HCT116 (cell line): ENCODE data around the gene CEP170B. TPM values are rescaled to one million over a fixed set of nuclear protein-coding genes. Genes with fewer than 3 reads are reported as not detected.

Experiments used
- ATAC-seq: fragments of 200-7000 bp; cut with Tn5 transposase; 2 replicates; pipeline ENCODE4 v1.9.1; 2020; ENCODE audit warnings: mild to moderate bottlenecking, moderate library complexity
- BruUV-seq: library from RNA; stranded (reverse); fragments of 400-500 nt; replicated peaks from 2 replicates; lab custom pipeline; 2021; lab: Mats Ljungman, UMichigan
- CTCF ChIA-PET: fragments of 300-600 bp; sonication (Branson Sonifier 250); formaldehyde crosslinking; loops from one replicate; lab custom pipeline; 2021; ENCODE audit warnings: antibody characterized with exemption; lab: Charles Lee
- POLR2A ChIA-PET: fragments of 300-600, 350-600 bp; sonication (Branson Sonifier 250); formaldehyde crosslinking; loops from one replicate; lab custom pipeline; 2021; ENCODE audit warnings: antibody characterized with exemption; lab: Charles Lee
- RAD21 ChIA-PET, 2 experiments: fragments of 300-600 bp; sonication (Branson Sonifier 250); formaldehyde crosslinking; loops; one replicate each; lab custom pipeline; 2023; ENCODE audit warnings: low total read pairs in 2 of 2; ENCODE audit not compliant: uncharacterized antibody in 2 of 2, unreplicated experiment in 2 of 2, low non-redundant PET in 1 of 2; lab: Charles Lee
- DNase-seq: peaks from one replicate; pipeline ENCODE4 v3.0.0-alpha.2; 2010; ENCODE audit warnings: low read depth, low spot score
- H2AFZ ChIP-seq: fragments of 200-600 bp; shearing (Covaris generic), sonication (generic); 2 replicates; pipeline ENCODE4 v1.6.1; 2017; ENCODE audit warnings: low read depth, mixed run types, mixed read lengths, antibody characterized with exemption, low read length; ENCODE audit not compliant: poor library complexity, severe bottlenecking
- H3K27ac ChIP-seq: 2 replicates; pipeline ENCODE4 v1.5.1; 2012; ENCODE audit warnings: low read depth, low read length
- H3K27me3 ChIP-seq: fragments of 200-600 bp; sonication (generic); 2 replicates; pipeline ENCODE4 v1.6.1; 2016; ENCODE audit warnings: mixed run types, low read length, mixed read lengths; ENCODE audit not compliant: insufficient read depth
- H3K36me3 ChIP-seq, 2 experiments: fragments of 200-500 bp in 1 of 2; fragments of 200-600 bp in 1 of 2; sonication (Bioruptor generic) in 1 of 2; sonication (generic) in 1 of 2; 2 replicates each; pipeline versions ENCODE4 v1.5.1 to v1.6.1; 2014 to 2016; ENCODE audit warnings: low read length in 2 of 2, inconsistent platforms in 1 of 2, mixed read lengths in 1 of 2, mixed run types in 1 of 2; ENCODE audit not compliant: insufficient read depth in 2 of 2, control insufficient read depth in 1 of 2
- H3K4me1 ChIP-seq, 2 experiments: fragments of 200-600 bp in 1 of 2; sonication (generic) in 1 of 2; 2 replicates each; pipeline versions ENCODE4 v1.5.1 to v1.6.1; 2012 to 2017; ENCODE audit warnings: low read length in 2 of 2, inconsistent platforms in 1 of 2, mild to moderate bottlenecking in 1 of 2, mixed read lengths in 1 of 2, mixed run types in 1 of 2, moderate library complexity in 1 of 2; ENCODE audit not compliant: insufficient read depth in 2 of 2, control insufficient read depth in 1 of 2
- H3K4me2 ChIP-seq: fragments of 200-600 bp; sonication (generic); 2 replicates; pipeline ENCODE4 v1.6.1; 2017; ENCODE audit warnings: mixed run types, low read length, mixed read lengths
- H3K4me3 ChIP-seq, 2 experiments: fragments of 200-600 bp in 1 of 2; sonication (generic) in 1 of 2; replicated peaks in 1 of 2; 2 replicates each; pipeline ENCODE4 v1.5.1; 2011 to 2016; ENCODE audit warnings: low read length in 2 of 2, control low read depth in 1 of 2, low read depth in 1 of 2, mild to moderate bottlenecking in 1 of 2, mixed read lengths in 1 of 2, mixed run types in 1 of 2
- H3K79me2 ChIP-seq: fragments of 200-600 bp; sonication (generic); 2 replicates; pipeline ENCODE4 v1.6.1; 2017; ENCODE audit warnings: mild to moderate bottlenecking, mixed run types, low read length, moderate library complexity, mixed read lengths; ENCODE audit not compliant: insufficient read depth
- H3K9ac ChIP-seq: fragments of 200-600 bp; sonication (generic); 2 replicates; pipeline ENCODE4 v1.6.1; 2016; ENCODE audit warnings: low read length, mixed read lengths
- H3K9me2 ChIP-seq: fragments of 200-600 bp; sonication (generic), shearing (Covaris generic); 2 replicates; pipeline ENCODE4 v1.6.1; 2017; ENCODE audit warnings: mixed run types, mild to moderate bottlenecking, moderate library complexity; ENCODE audit not compliant: insufficient read depth
- H3K9me3 ChIP-seq, 2 experiments: fragments of 200-500 bp in 1 of 2; fragments of 200-600 bp in 1 of 2; sonication (Bioruptor generic) in 1 of 2; sonication (generic) in 1 of 2; 2 replicates each; pipeline ENCODE4 v1.6.1; 2014 to 2017; ENCODE audit warnings: low read length in 2 of 2, mixed read lengths in 2 of 2, inconsistent platforms in 1 of 2, low read depth in 1 of 2, mild to moderate bottlenecking in 1 of 2, mixed run types in 1 of 2, moderate library complexity in 1 of 2; ENCODE audit not compliant: control insufficient read depth in 1 of 2, insufficient read depth in 1 of 2
- H4K20me1 ChIP-seq: fragments of 200-600 bp; sonication (generic), shearing (Covaris generic); 2 replicates; pipeline ENCODE4 v1.6.1; 2017; ENCODE audit warnings: mixed run types, mild to moderate bottlenecking, moderate library complexity; ENCODE audit not compliant: insufficient read depth
- CBX3 ChIP-seq: IDR thresholded peaks from 2 replicates; pipeline ENCODE4 v1.6.1; 2012; ENCODE audit warnings: low read depth
- CEBPB ChIP-seq: IDR thresholded peaks from 2 replicates; pipeline ENCODE4 v1.6.1; 2012; ENCODE audit warnings: low read depth
- EGR1 ChIP-seq: IDR thresholded peaks from 2 replicates; pipeline ENCODE4 v1.6.1; 2012; ENCODE audit warnings: low read depth
- ELF1 ChIP-seq: IDR thresholded peaks from 2 replicates; pipeline ENCODE4 v1.6.1; 2012; ENCODE audit warnings: low read depth, borderline replicate concordance
- EZH2 ChIP-seq: fragments of 200-600 bp; sonication (generic); IDR thresholded peaks from 2 replicates; pipeline ENCODE4 v1.6.1; 2017; ENCODE audit warnings: antibody characterized with exemption, mixed run types
- FOSL1 ChIP-seq: IDR thresholded peaks from 2 replicates; pipeline ENCODE4 v1.6.1; 2012; ENCODE audit warnings: low read depth
- JUND ChIP-seq: IDR thresholded peaks from 2 replicates; pipeline ENCODE4 v1.6.1; 2012
- MAX ChIP-seq: IDR thresholded peaks from 2 replicates; pipeline ENCODE4 v1.6.1; 2012
- POLR2AphosphoS5 ChIP-seq: IDR thresholded peaks from 2 replicates; pipeline ENCODE4 v1.6.1; 2011; ENCODE audit warnings: mild to moderate bottlenecking, low read depth, low read length, moderate library complexity
- RAD21 ChIP-seq: IDR thresholded peaks from 2 replicates; pipeline ENCODE4 v1.6.1; 2012; ENCODE audit warnings: low read depth, mild to moderate bottlenecking
- SIN3A ChIP-seq: IDR thresholded peaks from 2 replicates; pipeline ENCODE4 v1.6.1; 2012; ENCODE audit warnings: low read depth
- SP1 ChIP-seq: IDR thresholded peaks from 2 replicates; pipeline ENCODE4 v1.6.1; 2012; ENCODE audit warnings: low read depth
- SRF ChIP-seq: IDR thresholded peaks from 2 replicates; pipeline ENCODE4 v1.6.1; 2012; ENCODE audit warnings: low read depth
- TCF7L2 ChIP-seq: IDR thresholded peaks from 2 replicates; pipeline ENCODE4 v1.7.0; 2011; ENCODE audit warnings: borderline replicate concordance, inconsistent platforms; ENCODE audit not compliant: insufficient read depth, insufficient read length; ENCODE audit errors: extremely low read depth
- ZBTB33 ChIP-seq: IDR thresholded peaks from 2 replicates; pipeline ENCODE4 v1.6.1; 2011; ENCODE audit warnings: mild to moderate bottlenecking, low read length, moderate library complexity; ENCODE audit not compliant: insufficient replicate concordance; ENCODE audit errors: extremely low read depth
- ZNF274 ChIP-seq: fragments of 200-500 bp; sonication (Bioruptor generic); IDR thresholded peaks from 2 replicates; pipeline ENCODE4 v1.6.1; 2014; ENCODE audit warnings: mild to moderate bottlenecking, low read depth, low read length, inconsistent platforms
- intact Hi-C: fragments of 100-400 bp; cut with micrococcal nuclease; formaldehyde crosslinking; loops from 2 replicates; pipeline ENCODE4 v1.10.0; 2022
- total RNA-seq: library from RNA; stranded (reverse); gene quantifications from one replicate; pipeline ENCODE4 v1.2.1, GENCODE V29; 2021; ENCODE audit not compliant: unreplicated experiment
- TF ChIP-seq, protein P1 (sequence below): IDR thresholded peaks from 2 replicates; pipeline ENCODE4 v1.6.1; 2012
- TF ChIP-seq, protein P2 (sequence below), 3 experiments: fragments of 200-600 bp in 1 of 3; sonication (generic) in 1 of 3; IDR thresholded peaks in 2 of 3; conservative IDR thresholded peaks in 1 of 3; 2 replicates each; pipeline ENCODE4 v1.5.1; 2012 to 2017; ENCODE audit warnings: low read depth in 2 of 3, low read length in 2 of 3, antibody characterized with exemption in 1 of 3, borderline replicate concordance in 1 of 3, control low read depth in 1 of 3, mild to moderate bottlenecking in 1 of 3, mixed read lengths in 1 of 3, mixed run types in 1 of 3, moderate library complexity in 1 of 3; ENCODE audit not compliant: insufficient read depth in 1 of 3
- TF ChIP-seq, protein P3 (sequence below): IDR thresholded peaks from 2 replicates; pipeline ENCODE4 v1.6.1; 2012; ENCODE audit warnings: low read depth

CEP170B gene
- total RNA-seq, 1 experiment from 2014 or later: 45.9 TPM

- Histone ChIP-seq H3K27me3 (no peaks in the 10 kb centered on the region), H3K27ac (no peak overlapping the region), H3K4me2 (no peak overlapping the region), H3K9me2 (no peaks in the 10 kb centered on the region), H3K36me3 (no peaks in the 10 kb centered on the region), H3K79me2 (no peaks in the 10 kb centered on the region), H2AFZ (no peak overlapping the region), H3K4me1 (no peaks in the 10 kb centered on the region), H4K20me1 (no peaks in the 10 kb centered on the region), H3K9ac (no peak overlapping the region), H3K9me3 (peaks cover 0 to 20% of the 10 kb centered on the region in 2 experiments; a peak in 1 of 4 replicates), H3K4me3 (no peak overlapping the region)
- ChIA-PET CTCF (no interaction called here), RAD21 (no interaction called here), POLR2A (no interaction called here)
- TF ChIP-seq CBX3 (no peak), ZNF274 (no peak), SRF (no peak), MAX (no peak), JUND (no peak), SP1 (no peak), ZBTB33 (no peak), FOSL1 (no peak), EZH2 (no peak), POLR2AphosphoS5 (no peak), CEBPB (no peak), TCF7L2 (no peak), SIN3A (no peak), EGR1 (no peak), RAD21 (no peak), ELF1 (no peak)
- TF ChIP-seq, protein P1, sequence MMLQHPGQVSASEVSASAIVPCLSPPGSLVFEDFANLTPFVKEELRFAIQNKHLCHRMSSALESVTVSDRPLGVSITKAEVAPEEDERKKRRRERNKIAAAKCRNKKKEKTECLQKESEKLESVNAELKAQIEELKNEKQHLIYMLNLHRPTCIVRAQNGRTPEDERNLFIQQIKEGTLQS: no peak
- TF ChIP-seq, protein P2, sequence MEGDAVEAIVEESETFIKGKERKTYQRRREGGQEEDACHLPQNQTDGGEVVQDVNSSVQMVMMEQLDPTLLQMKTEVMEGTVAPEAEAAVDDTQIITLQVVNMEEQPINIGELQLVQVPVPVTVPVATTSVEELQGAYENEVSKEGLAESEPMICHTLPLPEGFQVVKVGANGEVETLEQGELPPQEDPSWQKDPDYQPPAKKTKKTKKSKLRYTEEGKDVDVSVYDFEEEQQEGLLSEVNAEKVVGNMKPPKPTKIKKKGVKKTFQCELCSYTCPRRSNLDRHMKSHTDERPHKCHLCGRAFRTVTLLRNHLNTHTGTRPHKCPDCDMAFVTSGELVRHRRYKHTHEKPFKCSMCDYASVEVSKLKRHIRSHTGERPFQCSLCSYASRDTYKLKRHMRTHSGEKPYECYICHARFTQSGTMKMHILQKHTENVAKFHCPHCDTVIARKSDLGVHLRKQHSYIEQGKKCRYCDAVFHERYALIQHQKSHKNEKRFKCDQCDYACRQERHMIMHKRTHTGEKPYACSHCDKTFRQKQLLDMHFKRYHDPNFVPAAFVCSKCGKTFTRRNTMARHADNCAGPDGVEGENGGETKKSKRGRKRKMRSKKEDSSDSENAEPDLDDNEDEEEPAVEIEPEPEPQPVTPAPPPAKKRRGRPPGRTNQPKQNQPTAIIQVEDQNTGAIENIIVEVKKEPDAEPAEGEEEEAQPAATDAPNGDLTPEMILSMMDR (IDR thresholded peaks at IDR 0.05 in 2 of 3, conservative IDR thresholded peaks at IDR 0.05 in 1 of 3; ENCODE audit: borderline replicate concordance in 1 of 3, insufficient read depth in 1 of 3, low read depth in 2 of 3, low read length in 2 of 3): no peak
- TF ChIP-seq, protein P3, sequence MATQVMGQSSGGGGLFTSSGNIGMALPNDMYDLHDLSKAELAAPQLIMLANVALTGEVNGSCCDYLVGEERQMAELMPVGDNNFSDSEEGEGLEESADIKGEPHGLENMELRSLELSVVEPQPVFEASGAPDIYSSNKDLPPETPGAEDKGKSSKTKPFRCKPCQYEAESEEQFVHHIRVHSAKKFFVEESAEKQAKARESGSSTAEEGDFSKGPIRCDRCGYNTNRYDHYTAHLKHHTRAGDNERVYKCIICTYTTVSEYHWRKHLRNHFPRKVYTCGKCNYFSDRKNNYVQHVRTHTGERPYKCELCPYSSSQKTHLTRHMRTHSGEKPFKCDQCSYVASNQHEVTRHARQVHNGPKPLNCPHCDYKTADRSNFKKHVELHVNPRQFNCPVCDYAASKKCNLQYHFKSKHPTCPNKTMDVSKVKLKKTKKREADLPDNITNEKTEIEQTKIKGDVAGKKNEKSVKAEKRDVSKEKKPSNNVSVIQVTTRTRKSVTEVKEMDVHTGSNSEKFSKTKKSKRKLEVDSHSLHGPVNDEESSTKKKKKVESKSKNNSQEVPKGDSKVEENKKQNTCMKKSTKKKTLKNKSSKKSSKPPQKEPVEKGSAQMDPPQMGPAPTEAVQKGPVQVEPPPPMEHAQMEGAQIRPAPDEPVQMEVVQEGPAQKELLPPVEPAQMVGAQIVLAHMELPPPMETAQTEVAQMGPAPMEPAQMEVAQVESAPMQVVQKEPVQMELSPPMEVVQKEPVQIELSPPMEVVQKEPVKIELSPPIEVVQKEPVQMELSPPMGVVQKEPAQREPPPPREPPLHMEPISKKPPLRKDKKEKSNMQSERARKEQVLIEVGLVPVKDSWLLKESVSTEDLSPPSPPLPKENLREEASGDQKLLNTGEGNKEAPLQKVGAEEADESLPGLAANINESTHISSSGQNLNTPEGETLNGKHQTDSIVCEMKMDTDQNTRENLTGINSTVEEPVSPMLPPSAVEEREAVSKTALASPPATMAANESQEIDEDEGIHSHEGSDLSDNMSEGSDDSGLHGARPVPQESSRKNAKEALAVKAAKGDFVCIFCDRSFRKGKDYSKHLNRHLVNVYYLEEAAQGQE: no peak
- ATAC-seq: no peak
- no TSS peak for BruUV-seq
- intact Hi-C loops: no loop called here
- no peak for DNase-seq
These were observed 47.0 kb downstream of the CEP170B start for GRCh38 chr14:104912053-104912452.
